ENCODE results near the gene FRG1.

GRCh38 chr4:189979196-189980047 lies 38.8 kb downstream of the FRG1 start:
- TF ChIP-seq CTCF (IDR thresholded peaks at IDR 0.05): no peak
- no peak for TF ChIP-seq POLR2A (IDR thresholded peaks at IDR 0.05)

Data from Peyer's patch (tissue), 4 donors.